Stimulated activated CD8-positive, alpha-beta memory T cell treated with anti-CD3 and anti-CD28 coated beads, Interleukin-4, amount 100 ng/mL, for 4 hours (primary cell): Measurements from ENCODE around the gene COL6A2.
"Not testable (repeated sequence)": the region's sequence is repeated elsewhere in the genome, so short reads cannot be mapped to it uniquely, and the experiment has no call there.

Experiments used
- DNase-seq, 2 donors: peaks; one replicate each; pipeline ENCODE4 v3.0.0-alpha.2; 2020; ENCODE audit warnings: low read depth in 2 of 2, low spot score in 1 of 2

COL6A2 gene

GRCh38 chr21:46093668-46094400 is 4.1 kb upstream of the COL6A2 start:
- DNase-seq = no peak

DNA sequence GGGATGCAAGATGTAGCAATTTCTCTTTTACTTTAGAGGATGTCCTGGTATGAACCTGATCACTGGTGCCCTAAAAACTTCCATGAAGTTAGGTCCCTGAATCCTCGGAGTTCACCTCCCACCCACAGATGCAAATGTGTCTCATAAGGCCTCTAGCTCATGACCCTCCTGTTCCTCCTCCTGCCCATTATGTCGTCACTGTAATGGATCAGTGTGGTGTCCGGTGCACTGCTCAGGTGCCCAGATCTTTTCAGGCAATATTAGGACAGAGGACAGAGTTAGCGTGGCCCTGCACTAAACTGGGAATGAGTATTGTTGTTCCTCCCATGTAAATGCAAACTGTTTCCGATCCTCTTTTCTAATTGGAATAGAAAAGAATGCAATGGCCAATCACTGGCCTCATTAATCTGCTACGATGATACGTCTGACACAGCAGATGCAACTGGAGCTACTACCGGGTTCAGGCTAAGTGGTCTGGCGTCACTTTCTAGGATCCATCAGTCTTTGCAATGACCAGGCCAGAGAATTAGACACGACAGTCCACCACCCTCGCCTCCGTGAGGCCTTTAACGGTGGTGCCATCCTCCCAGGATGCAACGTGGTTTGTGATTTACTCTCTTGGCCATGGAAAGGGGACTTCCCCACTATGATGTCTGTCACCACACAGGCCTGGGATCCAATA is 3.4 kb upstream of the COL6A2 start:
- DNase-seq = no peak

DNA sequence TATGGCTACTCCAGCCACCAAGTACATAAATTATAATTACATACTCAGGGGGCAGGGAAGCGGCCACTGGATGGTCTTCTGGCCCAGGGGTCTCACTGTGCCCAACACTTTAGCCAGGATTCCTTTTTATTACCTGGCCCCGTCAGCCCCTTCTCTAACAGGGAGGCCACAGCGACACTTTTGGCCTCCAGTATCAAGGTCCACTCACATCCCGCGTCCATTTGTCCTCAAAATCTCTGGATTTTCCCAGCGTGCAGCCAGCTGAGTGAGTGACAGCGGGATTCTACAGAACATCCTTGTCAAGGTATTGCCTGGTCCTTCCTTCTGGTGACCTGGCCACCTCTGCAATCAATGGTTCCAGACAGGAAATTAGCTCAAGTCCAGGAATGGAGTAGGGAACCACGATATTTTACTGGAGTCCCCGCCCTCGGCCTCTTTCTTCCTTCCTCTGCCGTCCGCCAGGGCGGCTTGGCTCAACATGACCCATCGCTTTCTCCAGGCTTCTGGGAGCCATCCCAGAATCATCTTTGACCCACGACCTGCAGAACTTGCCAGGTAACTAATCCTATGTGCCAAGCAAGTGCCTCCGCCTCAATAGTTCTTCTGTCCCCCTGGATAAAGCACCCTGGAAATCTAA is 2.7 kb upstream of the COL6A2 start:
- DNase-seq = no peak

GRCh38 chr21:46095814-46096595 is 1.9 kb upstream of the COL6A2 start:
- DNase-seq = no peak

GRCh38 chr21:46096596-46097335 is 1.1 kb upstream of the COL6A2 start:
- DNase-seq = no peak

GRCh38 chr21:46098303-46099141 is 610 bp downstream of the COL6A2 start:
- DNase-seq = no peak

GRCh38 chr21:46099476-46099875 is 1.6 kb downstream of the COL6A2 start:
- DNase-seq = no peak

DNA sequence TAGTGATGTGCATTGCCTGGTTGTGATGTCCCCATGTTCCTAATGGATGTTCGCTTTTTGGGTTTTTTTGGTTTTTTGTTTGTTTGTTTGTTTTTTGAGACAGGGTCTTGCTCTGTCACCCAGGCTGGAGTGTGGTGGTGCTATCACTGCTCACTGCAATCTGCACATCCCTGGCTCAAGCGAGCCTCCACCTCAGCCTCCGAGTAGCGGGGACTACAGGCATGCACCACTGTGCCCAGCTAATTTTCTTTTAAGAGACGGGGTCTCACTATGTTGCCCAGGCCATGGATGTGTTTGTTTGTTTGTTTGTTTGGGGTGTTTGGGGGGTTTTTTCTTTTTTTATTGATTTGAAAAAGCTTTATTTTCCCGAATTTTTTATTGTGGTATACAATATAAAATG is 2.1 kb downstream of the COL6A2 start:
- DNase-seq = no peak

- no peak for DNase-seq
These were observed 2.5 kb downstream of the COL6A2 start for GRCh38 chr21:46100426-46100825.

DNA sequence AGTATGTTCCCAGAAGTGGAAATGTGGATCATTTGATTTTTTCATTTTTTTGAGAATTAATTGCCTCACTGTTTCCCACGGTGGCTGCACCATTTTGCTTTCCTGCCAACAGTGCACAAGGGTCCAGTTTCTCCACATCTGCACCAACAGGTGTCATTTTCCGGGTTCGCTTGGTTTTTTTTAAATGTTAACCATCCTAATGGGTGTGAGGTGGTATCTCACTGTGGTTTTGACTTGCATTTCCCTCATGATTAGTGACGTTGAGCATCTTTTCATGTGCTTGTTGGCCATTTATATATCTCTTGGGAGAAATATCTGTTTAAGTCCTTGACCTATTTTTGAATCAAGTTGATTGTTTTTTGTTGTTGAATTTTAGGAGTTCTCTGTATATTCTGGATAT is 3.0 kb downstream of the COL6A2 start:
- DNase-seq = no peak

DNA sequence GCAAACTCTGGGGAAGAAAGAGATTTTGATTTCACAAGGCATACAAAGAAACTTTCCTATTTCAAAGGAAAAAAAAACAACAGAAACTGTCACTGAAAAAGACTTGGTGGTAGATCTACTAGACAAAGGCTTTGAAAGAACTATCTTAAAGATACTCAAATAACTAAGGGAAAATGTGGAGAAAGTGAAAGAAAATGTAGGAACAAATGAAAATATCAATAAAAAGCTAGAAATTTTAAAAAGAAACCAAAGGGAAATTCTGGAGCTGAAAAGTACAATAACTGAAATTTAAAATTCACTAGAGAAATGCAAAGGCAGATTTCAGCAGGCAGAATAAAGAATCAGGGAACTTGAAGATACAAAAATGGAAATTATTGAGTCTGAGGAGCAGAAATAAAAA is 6.2 kb downstream of the COL6A2 start:
- DNase-seq = no peak

- not testable (repeated sequence) for DNase-seq
These were observed 9.5 kb downstream of the COL6A2 start for GRCh38 chr21:46107376-46107775.

DNA sequence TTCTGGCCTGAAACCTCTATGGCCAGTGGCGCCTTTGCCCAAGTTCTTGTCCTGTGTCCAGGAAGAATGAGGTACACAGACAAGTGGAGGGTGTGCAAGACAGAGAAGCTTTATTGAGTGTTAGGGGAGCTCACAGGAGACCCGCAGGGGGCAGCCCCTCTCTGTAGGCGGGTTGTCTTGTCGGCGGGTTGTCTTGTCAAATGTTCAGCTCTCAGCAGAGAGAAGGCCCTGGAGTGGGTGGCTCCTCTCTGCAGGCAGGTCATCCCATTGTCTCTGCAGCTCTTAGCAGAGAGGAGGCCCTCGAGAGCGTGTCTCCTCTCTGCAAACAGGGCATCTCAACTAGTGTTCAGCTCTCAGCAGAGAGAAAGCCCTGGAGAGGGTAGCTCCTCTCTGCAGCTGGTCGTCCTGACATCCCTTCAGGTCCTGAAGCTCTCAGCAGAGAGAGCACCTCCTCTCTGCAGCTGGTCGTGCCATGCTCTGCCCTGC is 11.0 kb downstream of the COL6A2 start:
- DNase-seq = no peak

GRCh38 chr21:46109313-46110221 is 11.7 kb downstream of the COL6A2 start:
- DNase-seq = no peak

DNA sequence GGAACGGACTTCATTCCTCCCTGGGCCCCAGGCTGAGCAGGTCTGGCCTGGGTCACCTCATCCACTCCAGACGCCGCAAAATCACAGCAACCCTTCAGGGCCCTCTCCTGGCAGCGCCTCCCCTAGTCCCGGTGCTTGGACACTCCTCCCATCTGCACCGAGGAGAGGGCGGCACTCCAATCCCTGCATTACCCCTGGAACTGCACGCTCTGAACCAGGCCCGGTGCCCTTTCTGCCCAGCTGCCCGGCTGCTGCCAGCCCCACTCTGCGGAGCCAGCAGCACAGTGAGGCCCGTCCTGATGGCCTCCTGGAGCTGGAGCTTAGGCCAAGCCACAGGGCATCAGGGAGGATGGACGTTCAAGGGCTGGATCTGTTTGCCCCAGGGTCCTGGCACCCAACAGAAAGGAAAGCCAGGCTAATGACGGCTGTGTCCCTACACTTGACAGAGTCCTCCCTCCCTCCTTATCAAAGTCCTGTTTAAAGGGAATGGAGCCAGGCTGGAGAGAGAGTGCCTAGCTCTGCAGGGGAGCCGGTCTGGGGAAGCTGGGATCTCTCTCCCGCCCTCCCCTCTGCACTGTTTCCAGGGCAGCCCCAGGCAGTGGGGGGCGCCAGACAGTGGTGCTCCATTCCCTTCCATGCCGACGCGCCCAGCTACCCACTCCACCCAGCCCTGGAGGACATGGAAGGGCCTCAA is 12.7 kb downstream of the COL6A2 start:
- DNase-seq = no peak

DNA sequence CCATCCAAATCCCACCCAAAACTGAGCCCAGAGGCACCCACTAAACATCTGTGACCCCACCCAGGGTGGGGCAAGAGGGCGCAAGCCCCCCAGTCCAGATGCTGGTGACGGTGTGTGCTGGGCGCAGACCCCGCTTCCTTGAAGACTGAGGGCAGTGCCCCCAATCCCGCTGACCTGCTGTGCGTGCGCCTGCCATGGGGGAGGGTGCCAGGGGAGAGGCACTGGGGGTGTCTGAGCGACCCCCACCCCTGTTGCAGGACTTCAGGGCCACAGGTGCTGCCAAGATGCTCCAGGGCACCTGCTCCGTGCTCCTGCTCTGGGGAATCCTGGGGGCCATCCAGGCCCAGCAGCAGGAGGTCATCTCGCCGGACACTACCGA is 13.3 kb downstream of the COL6A2 start:
- no peak for DNase-seq

DNA sequence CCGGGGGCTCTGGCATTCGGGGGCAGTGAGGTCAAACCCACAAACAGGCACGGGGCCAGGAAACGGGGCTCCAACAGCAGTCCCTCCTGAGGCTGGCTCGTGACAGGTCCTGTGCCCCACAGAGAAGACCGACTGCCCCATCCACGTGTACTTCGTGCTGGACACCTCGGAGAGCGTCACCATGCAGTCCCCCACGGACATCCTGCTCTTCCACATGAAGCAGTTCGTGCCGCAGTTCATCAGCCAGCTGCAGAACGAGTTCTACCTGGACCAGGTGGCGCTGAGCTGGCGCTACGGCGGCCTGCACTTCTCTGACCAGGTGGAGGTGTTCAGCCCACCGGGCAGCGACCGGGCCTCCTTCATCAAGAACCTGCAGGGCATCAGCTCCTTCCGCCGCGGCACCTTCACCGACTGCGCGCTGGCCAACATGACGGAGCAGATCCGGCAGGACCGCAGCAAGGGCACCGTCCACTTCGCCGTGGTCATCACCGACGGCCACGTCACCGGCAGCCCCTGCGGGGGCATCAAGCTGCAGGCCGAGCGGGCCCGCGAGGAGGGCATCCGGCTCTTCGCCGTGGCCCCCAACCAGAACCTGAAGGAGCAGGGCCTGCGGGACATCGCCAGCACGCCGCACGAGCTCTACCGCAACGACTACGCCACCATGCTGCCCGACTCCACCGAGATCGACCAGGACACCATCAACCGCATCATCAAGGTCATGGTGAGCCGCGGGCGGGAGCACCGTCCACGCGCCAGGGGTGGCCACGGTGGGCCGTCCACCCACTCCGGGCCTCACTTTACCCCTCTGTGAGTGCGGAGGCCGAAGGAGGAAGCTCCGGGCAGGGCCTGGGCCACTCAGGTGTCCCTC is 14.2 kb downstream of the COL6A2 start:
- no peak for DNase-seq
